HG02970 (cell line): ENCODE results near the gene NARS2.
"Not testable (repeated sequence)": the region's sequence is repeated elsewhere in the genome, so short reads cannot be mapped to it uniquely, and the experiment has no call there.

Experiments used
- ATAC-seq: cut with Tn5 transposase; IDR thresholded peaks from one replicate; pipeline ENCODE4 v1.9.1; 2021; ENCODE audit warnings: mild to moderate bottlenecking, moderate library complexity, moderate number of reproducible peaks; ENCODE audit not compliant: unreplicated experiment, low FRiP score

NARS2 gene, protein sequence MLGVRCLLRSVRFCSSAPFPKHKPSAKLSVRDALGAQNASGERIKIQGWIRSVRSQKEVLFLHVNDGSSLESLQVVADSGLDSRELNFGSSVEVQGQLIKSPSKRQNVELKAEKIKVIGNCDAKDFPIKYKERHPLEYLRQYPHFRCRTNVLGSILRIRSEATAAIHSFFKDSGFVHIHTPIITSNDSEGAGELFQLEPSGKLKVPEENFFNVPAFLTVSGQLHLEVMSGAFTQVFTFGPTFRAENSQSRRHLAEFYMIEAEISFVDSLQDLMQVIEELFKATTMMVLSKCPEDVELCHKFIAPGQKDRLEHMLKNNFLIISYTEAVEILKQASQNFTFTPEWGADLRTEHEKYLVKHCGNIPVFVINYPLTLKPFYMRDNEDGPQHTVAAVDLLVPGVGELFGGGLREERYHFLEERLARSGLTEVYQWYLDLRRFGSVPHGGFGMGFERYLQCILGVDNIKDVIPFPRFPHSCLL

DNA sequence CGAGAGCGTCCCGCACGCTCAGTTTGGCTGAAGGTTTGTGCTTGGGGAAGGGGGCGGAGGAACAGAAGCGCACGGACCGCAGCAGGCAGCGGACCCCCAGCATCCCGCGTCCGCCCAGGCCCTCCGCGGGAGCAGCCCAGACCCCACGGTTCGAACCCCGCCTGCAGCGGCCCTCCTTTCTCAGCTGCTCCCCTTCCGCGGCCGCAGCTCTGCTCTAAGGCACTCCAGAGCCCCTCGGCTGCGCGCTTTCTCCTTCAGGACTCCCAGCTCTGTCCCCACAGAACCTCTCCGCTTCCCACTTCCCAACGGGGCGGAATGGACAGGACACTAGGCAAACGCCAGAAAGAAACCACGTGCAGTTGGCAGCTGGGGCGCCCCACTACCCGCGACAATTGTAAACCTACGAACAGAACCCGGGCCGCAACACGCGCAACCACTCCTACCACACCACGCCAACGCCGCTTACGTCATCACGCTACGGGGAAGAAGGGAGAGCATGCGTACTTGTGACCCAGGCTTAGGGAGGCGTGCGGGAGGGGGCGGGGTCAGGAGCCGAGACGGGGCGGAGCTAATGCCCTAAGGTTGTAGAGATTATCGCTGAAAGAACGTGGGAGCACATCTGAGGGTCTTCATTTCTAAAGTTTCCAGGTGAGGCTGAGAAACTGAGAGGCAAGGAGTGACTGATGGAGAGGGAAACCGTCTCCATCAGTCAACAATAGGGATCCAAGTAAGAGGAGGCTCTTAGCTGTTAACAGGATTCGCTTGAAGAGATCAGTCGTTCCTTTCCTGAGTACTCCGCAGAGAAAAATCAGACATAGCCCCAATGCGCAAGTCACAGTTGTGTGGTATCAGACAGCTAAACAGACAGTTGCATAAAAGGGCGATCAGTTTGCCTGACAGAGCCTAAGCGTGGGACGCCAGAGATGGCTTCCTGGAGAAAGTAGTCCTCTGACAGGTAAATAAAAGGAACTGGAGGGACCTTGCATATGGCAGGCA is at the start of gene NARS2:
NARS2 (minus strand) TSS at position 479 of the 996 bp plus-strand sequence; CDS start at position 103, 376 bp downstream.
- ATAC-seq, result peak; percentile 91

DNA sequence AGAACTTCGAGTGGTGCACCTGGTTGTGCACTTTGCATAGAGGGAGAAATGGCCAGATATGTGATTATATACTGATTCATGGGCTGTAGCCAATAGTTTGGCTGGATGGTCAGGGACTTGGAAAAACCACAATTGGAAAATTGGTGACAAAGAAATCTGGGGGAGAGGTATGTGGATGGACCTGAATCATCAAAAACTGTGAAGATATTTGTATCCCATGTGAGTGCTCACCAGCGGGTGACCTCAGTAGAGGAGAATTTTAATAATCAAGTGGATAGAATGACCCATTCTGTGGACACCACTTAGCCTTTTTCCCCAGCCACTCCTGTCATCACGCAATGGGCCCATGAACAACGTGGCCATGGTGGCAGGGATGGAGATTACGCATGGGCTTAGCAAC is 48.0 kb upstream of the NARS2 start:
- no peak for ATAC-seq

DNA sequence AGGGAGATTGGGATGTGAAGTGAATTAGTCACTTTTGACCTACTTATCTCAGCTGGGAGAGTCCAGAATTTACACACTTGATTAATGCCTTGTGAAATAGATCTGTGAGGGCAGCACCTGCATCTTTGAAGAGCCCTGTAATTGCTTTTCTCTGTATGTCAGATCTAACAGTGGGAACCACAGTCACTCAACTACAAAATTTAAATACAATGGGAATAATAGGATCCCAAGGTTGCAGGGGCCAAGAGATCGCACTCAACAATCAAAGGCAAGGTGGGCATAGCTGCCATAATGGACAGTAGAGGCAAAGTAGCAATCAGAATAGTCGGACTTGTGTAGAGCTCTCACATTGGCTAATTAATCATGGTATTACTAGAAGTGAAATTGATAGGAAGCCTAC is 45.5 kb upstream of the NARS2 start:
- no peak for ATAC-seq

DNA sequence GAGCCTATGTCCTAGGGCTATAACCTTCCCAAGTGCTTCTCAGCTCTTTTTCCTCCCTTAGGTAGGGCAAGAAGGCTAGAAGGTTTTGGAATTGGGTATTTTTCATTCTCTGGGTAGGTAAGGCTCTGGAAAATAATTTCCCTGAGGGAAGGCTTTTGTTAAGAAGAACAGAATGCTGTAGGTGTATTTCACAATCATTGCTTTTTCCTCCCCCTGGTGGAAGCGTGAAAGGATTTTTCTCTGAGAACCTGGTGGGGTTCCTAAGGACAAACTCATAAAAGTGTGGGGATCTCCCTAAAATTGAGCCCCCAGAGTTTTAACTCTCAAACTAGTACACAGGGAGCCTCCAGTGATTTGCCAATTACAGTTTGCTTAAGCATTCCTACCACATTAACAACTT is 41.1 kb upstream of the NARS2 start:
- ATAC-seq, result no peak

DNA sequence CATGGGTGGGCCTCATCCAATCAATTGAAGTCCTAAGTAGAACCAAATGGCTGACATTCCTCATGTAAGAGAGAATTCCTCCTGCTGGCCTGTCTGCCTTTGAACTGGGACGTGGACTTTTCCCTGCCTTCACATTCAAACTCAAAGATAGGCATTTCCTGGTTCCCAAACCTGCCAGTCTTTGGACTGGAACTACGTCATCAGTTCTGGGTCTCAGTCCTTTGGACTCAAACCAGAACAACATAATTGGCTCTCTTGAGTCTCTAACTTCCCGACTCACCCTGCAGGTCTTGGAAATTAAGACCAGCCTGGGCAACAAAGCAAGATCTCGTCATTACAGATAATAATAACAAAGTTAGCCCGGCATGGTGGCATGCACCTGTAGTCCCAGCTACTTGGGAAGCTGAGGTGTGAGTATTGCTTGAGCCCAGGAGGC is 38.7 kb upstream of the NARS2 start:
- no peak for ATAC-seq

DNA sequence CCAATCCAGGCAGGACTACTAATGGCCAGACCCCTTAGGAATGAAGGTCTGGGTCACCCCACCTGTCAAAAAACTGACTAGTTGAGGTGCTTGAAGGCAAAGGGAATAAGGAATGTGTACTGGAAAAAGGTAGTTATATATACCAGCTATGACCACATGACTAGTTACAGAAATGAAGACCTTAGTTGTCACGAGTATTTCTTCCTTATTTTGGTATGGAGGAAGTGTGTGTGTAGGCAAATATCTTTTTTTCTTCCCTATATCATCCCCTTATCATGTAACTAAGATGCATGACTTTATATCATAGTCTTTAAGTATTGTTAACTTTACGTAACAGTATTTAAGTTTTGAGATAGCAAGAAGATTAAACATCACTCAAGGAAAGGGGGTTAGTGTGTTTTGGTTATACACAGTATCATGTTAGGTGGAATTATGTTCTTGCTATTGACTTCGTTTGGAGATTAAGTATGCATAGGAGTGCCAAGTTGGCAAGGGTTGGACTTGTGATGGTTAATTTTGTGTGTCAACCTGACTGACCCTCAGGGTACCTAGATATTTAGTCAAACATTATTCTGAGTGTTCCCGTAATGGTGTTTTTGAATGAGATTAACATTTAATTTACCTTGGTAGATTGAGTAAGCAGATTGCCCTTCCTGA is 38.2 kb upstream of the NARS2 start:
- ATAC-seq, result no peak

DNA sequence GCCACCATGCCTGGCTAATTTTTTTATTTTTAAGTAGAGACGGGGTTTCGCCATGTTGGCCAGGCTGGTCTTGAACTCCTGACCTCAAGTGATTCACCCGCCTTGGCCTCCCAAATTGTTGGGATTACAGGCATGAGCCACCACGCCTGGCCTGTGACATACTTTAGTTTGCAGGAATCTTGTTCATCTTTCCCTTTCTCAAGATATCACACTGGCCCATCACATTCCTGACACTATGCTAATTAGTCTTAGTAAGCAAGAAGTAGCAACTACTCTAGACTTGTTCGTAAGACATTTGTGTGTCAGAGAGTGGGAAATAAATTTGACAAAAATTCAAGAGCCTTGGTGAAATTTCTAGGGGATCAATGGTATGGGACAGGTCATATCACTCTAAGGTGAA is 34.7 kb upstream of the NARS2 start:
- not testable (repeated sequence) for ATAC-seq

DNA sequence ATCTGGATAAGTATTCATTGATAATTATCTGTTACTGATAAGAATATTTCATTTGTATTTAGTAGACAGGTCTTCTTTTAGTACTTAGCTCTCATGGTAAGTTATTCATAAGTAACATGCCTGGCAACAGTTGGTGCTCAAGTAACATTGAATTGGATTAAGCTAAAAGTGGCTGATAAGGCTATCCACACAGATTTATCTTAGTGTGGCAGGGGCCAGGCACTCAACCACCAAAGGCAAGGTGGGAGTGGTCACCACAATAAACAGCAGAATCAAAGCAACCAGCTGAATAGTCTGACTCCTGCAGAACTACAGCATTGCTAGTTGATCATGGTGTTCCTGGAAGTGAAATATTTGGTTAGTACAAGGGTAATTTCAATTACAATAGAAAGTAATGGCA is 33.0 kb upstream of the NARS2 start:
- ATAC-seq, result no peak

DNA sequence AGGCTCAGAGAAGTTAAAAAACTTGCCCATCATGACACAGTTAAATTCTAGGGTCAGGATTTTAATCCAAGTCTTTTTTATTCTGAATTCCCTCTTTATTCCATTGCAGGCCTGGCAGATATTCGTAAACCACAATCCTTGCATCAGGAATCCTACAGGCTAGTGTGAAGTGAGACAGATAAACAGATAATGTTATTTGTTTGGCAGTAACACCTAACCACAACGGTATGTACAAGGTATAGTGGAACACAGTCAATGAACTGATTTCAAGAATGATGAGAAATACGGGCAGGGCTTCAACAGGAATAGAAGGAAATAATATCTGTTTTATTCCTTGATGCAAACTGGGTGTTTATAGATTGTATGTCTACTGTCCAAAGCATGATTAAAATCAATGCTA is 32.0 kb upstream of the NARS2 start:
- no peak for ATAC-seq

DNA sequence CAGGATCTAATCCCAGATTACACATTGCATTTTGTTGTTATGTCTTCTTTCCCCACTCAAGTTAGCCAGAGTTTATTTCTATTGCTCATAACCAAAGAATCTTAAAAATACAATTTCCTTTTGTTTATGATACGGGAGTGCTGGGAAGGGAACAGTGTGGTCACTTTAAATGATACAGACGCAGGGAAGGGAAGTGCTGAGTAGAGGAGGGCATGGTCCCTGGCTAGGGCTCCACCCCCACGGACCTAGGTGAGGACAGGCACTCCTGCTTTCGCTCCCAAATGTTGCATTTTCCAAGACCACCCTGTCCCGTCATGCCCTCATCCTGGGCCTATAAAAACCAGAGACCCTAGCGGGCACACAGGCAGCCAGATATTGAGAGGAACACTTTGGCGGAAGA is 30.6 kb upstream of the NARS2 start:
- no peak for ATAC-seq

DNA sequence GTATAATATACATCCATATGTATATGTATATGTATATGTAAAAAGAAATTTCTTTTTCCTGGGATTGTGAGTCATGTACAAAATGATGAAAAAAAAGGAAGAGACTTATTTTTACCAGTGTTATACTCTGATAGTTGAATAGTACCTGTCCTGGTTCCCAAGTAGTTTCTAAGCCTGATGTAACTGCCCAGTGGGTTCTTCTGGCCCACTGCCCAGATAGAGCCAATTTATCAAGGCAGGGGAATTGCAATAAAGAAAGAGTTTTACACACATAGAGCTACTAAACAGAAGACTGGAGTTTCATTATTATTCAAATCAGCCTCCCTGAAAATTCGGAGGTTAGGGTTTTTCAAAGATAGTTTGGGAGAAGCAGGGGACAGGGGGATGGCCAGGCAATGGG is 29.1 kb upstream of the NARS2 start:
- no peak for ATAC-seq

DNA sequence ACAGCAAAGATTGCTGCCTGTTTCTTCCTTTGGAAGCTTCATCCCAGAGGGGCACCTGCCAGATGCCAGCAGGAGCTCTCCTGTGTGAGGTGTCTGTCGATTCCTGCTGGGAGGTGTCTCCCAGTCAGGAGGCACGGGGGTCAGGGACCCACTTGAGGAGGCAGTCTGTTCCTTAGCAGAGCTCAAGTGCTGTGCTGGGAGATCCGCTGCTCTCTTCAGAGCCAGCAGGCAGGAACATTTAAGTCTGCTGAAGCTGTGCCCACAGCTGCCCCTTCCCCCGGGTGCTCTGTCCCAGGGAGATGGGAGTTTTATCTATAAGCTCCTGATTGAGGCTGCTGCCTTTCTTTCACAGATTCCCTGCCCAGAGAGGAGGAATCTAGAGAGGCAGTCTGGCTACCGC is 28.1 kb upstream of the NARS2 start:
- ATAC-seq, result not testable (repeated sequence)

DNA sequence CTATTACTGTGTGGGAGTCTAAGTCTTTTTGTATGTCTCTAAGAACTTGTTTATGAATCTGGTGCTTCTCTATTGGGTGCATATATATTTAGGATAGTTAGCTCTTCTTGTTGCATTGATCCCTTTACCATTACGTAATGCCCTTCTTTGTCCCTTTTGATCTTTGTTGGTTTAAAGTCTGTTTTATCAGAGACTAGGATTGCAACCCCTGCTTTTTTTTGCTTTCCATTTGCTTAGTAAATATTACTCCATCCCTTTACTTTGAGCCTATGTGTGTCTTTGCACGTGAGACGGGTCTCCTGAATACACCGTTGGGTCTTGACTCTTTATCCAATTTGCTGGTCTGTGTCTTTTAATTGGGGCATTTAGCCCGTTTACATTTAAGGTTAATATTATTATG is 26.4 kb upstream of the NARS2 start:
- ATAC-seq, result not testable (repeated sequence)

DNA sequence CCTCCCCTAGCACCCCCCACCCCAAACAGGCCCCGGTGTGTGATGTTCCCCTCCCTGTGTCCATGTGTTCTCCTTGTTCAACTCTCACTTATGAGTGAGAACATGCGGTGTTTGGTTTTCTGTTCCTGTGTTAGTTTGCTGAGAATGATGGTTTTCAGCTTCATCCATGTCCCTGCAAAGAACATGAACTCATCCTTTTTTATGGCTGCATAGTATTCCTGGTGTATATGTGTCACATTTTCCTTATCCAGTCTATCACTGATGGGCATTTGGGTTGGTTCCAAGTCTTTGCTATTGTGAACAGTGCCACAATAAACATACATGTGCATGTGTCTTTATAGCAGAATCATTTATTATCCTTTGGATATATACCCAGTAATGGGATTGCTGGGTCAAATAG is 22.9 kb upstream of the NARS2 start:
- ATAC-seq, result not testable (repeated sequence)

DNA sequence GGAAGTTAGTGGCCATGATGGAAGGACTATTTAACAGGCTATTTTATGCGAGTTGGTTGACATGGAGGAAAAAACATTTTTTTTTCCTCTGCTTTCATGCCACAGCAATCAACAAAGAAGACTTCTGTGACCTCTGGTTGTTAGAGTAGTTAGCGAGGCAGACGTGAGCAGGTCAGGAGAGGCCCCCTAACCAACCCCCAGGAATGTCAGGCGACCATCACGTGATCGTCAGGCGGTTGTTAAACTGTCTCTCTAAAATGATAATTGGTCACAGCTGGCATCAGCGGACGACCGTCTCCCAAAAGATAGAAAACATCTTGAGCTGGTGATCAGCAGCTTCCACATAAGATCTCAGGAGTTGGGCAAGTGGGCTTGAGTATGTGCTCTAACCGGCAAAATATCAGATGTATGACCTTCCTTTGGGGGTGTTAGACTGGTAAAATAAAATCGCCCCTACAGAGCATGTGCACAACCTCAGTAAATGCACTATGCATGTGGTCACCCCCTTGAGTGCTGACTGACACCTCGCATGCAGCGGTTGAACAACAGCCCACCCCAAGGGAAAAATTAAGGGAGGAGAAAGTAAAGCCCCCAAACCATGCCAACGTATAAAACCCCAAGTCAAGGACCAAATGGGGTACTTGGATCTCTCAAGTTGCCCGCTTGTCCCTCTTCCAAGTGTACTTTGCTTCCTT is 20.9 kb upstream of the NARS2 start:
- ATAC-seq, result no peak

DNA sequence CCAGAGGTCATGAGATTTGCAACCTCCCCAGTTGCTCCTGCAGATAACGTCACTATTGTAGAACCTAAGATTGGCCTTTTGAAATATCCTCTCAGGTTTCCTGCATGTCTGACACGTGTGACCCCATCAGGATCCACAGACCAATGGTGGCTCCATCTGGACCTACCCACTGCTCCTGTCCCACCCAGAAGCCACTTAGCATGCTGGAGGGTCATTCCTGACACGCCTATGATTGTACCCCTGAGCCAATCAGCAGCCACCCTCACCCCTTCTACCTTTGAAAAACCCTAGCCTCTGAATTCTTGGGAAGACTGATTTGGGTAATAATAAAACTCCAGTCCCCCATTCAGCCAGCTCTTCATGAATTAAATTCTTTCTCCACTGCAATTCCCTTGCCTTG is 20.1 kb upstream of the NARS2 start:
- no peak for ATAC-seq

DNA sequence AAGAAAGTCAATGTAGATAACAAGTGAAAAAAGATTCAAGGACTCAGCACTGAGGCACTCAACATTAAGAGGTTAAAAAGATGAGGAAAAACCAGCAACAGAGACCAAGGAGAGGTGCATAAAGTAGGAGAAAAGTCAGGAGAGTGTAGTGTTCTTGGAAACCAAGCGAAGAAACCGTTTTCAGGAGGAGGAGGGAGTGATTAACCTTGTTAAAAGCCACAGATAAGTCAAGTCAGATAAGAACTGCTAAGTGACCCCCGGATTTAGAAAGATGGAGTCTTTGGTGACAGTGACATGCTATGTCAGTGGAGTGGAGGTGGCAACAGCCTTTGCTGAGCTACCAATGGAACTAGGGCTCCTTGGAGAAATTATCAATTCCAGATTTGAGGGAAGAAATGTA is 13.9 kb upstream of the NARS2 start:
- no peak for ATAC-seq

DNA sequence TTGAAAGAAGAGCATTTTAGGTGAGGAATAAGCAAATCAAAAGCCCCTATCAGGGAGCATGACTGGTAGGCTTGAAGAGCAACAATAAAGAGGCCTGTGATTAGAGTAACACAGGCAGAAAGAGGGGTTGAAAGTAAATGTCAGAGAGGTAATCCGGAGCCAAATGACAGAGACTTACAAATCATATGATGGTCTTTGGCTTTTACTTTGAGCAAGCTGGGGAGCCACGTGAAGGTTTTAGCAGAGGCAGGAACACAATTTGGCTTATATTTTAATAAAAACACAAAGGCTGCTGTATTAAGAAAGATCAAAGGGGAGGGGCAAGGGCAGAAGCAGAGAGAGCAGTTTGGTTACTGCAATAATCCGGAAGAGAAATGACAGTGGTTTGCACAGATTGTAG is 12.8 kb upstream of the NARS2 start:
- ATAC-seq, result no peak

DNA sequence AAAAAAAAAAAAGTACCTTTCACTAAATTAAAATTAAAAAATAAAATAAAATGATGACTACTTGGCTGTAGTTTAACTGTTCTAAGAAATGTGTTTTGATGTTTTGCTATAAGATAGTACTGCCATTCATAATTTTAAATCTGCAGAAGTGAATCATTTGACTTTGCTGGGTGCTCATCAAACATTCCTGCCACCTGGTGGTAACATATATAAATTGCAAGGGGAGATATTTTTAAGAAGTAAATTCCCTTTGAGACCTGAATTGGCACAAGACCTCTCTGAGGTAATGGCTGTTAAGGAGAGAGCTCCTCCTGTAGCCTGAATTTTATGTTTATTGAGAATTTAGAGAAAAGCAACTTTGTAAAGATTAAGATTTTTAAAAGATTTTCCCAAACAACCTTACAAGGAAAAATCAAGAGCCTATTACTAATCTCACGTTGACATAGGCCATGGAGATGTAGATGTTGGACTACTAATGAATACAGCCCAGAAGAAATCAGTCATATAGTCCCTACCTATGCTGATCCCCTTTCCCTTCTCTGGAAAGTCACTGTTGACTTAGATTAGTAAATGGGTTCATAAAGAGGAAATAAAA is 11.9 kb upstream of the NARS2 start:
- ATAC-seq, result no peak

DNA sequence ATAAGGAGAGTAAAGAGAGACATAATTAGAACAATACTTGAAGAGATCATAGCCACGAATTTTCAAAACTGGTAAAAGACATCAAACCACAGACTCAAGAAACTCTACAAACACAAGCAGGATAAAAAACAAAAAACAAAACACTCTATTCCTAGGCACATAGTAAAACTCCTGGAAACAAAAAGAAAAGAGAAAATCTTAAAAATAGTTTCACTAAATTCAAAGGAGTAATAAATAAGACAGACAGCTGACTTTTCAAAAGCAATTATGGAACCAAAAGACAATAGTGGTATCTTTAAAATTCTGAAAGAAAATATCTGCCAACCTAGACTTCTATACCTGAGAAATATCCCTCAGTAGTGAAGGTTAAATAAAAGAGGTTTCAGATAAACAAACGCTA is 9.2 kb upstream of the NARS2 start:
- no peak for ATAC-seq
